HPDE6-E6E7 (cell line): ENCODE data around the gene MED27.

Experiments
- DNase-seq: peaks from one replicate; pipeline ENCODE4 v3.0.0; 2011; ENCODE audit warnings: missing footprints; ENCODE audit errors: extremely low spot score

Gene MED27

GRCh38 chr9:131837316-131837715 lies 242.4 kb downstream of the MED27 start:
- DNase-seq = no peak

- DNase-seq = no peak
Measured at GRCh38 chr9:131836607-131837315, 242.9 kb downstream of the MED27 start.

- DNase-seq = no peak
Measured at GRCh38 chr9:131836021-131836420, 243.6 kb downstream of the MED27 start.

GRCh38 chr9:131835151-131835910 lies 244.3 kb downstream of the MED27 start:
- DNase-seq = no peak

GRCh38 chr9:131834721-131835120 lies 244.9 kb downstream of the MED27 start:
- no peak for DNase-seq

- no peak for DNase-seq
Measured at GRCh38 chr9:131833906-131834305, 245.8 kb downstream of the MED27 start.

- no peak for DNase-seq
Measured at GRCh38 chr9:131833083-131833482, 246.6 kb downstream of the MED27 start.

GRCh38 chr9:131831380-131832165 lies 248.1 kb downstream of the MED27 start:
- no peak for DNase-seq

- DNase-seq = no peak
Measured at GRCh38 chr9:131827821-131828369, 251.8 kb downstream of the MED27 start.

- DNase-seq = peak; percentile 62
Measured at GRCh38 chr9:131826966-131827525, 252.6 kb downstream of the MED27 start.

GRCh38 chr9:131826053-131826452 lies 253.6 kb downstream of the MED27 start:
- no peak for DNase-seq

GRCh38 chr9:131824953-131825495 lies 254.6 kb downstream of the MED27 start:
- no peak for DNase-seq

- DNase-seq = no peak
Measured at GRCh38 chr9:131824155-131824594, 255.5 kb downstream of the MED27 start.

GRCh38 chr9:131823701-131824146 lies 255.9 kb downstream of the MED27 start:
- no peak for DNase-seq

- no peak for DNase-seq
Measured at GRCh38 chr9:131818089-131818488, 261.6 kb downstream of the MED27 start.

- DNase-seq = no peak
Measured at GRCh38 chr9:131817627-131818026, 262.0 kb downstream of the MED27 start.

GRCh38 chr9:131817073-131817472 lies 262.6 kb downstream of the MED27 start:
- DNase-seq = no peak

GRCh38 chr9:131815970-131816873 lies 263.4 kb downstream of the MED27 start:
- DNase-seq = no peak

GRCh38 chr9:131814707-131815106 lies 265.0 kb downstream of the MED27 start:
- no peak for DNase-seq

- DNase-seq = no peak
Measured at GRCh38 chr9:131813116-131813515, 266.6 kb downstream of the MED27 start.
